Measurements from ENCODE around the gene PSME3.
"Not testable (repeated sequence)": the region's sequence is repeated elsewhere in the genome, so short reads cannot be mapped to it uniquely, and the experiment has no call there.

Gene PSME3

DNA sequence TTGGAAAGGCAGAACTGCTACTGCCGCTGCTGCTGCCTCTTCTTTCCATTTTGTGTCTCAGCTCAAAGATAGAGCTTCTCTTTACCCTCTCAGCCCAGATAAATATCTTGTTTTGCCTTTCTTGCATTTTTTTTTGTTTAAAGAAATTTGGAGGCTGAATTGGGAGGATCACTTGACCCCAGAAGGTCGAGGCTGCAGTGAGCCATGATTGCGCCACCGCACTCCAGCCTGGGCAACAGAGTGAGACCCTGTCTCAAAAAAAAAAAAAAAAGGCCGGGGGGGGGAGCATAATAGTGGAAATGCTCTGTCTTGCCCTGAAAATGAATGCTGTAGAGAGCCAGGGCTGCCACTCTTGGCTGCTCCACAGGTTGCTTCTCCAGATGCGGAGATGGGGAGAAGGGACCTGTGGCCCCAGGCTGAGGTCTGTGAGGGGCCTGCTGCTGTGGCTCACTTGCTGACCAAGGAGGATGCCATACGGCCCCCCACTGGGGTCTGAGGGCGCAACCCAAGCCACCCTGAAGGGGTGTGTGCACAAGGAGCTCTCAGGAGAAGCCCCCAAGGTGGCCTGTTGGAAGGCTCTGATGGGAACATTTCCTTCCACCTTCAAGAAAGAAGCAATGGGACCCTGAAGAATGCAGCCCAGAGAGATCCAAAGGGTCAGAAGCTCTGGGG lies 45.9 kb downstream of the PSME3 start:
- DNase-seq = no peak

GRCh38 chr17:42879596-42879985 lies 46.4 kb downstream of the PSME3 start:
- DNase-seq = peak; percentile 25

- DNase-seq = no peak
Measured at GRCh38 chr17:42880776-42881310, 47.6 kb downstream of the PSME3 start.

- DNase-seq = not testable (repeated sequence)
Measured at GRCh38 chr17:42881706-42882105, 48.5 kb downstream of the PSME3 start.

DNA sequence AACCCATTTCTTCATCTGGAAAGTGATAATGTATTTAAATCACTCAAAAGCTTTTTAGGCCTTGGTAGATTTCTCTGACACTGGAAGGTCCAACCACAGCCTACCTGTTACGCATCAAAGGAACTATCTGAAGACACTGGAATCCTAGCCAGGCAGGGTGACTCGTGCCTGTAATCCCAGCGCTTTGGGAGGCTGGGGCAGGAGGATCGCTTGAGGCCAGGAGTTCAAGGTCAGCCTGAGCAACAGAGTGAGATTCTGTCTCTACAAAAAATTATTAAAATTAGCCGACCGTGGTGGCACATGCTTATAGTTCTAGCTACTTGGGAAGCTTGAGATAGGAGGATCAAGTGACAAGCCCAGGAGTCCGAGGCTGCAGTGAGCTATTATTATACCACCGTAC lies 49.0 kb downstream of the PSME3 start:
- no peak for DNase-seq

GRCh38 chr17:42883802-42884558 lies 50.8 kb downstream of the PSME3 start:
- DNase-seq = no peak

DNA sequence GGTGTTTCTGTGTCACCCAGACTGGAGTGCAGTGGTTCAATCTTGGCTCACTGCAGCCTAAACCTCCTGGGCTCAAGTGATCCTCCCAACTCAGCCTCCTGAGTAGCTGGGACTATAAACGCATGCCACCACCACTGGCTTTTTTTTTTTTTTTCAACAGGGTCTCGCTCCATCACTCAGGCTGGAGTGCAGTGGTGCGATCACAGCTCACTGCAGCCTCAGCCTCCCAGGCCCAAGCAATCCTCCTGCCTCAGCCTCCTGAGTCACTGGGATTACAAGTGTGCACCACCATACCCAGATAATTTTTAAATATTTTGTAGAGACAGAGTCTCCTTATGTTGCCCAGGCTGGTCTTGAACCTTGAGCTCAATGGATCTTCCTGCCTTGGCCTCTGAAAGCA lies 52.6 kb downstream of the PSME3 start:
- DNase-seq = not testable (repeated sequence)

- no peak for DNase-seq
Measured at GRCh38 chr17:42886283-42887176, 53.3 kb downstream of the PSME3 start.

GRCh38 chr17:42889809-42890208 lies 56.6 kb downstream of the PSME3 start:
- no peak for DNase-seq

DNA sequence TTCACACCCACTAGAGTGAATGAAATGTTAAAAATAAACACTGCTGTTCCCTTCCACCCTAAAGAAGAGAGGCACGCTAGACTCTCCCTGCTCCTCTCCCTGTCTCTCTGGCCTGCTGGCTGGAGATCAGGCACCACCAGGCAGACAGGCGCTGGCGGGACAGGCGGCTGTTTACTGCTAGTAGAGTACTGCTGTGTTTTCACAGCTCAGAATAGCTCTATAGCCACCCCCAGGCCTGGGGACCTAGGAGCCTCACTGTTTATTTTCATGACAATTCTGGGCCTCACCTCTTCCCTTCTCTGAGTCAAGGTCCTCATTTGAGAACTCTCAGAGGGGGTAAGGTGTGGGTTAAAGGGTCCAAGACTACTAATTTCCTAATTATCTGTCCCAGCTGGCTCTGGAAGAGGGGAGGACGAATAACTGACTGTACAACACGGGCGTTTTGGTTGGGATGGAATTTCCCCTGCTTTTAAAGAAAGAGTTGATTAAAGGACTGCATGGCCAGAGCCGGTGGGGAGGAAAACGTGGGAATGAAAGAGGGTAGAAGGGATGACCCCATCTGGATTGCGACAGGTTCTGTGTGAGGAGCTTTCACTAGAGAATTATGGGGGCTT lies 58.4 kb downstream of the PSME3 start:
- no peak for DNase-seq

DNA sequence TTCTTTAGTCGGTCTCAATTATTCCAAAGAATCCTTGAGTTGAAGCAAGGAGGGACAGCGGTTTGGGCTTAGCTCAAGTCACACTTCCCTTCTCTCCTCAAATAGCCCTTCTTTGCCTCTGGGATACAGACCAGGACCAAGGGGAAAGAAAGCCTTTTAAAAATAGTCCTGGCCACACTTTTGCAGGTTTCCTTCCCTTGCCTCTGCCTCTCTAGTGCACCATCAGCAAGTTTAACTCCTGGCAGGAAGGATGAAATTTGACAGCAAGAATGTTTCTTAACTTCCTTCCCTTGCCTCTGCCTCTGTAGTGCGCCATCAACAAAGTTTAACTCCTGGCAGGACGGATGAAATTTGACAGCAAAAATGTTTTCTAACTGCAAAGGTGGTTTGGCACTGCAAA lies 60.2 kb downstream of the PSME3 start:
- no peak for DNase-seq
